Glutamatergic neuron (in vitro differentiated cells): ENCODE data around the gene COL6A3. TPM values are rescaled to one million over a fixed set of nuclear protein-coding genes. Genes with fewer than 3 reads are reported as not detected.

Source experiments
- DNase-seq: peaks from one replicate; pipeline ENCODE4 v3.0.0; 2022
- H3K27ac Mint-ChIP-seq: one replicate; pipeline ENCODE4 v1.8.0; 2020; ENCODE audit warnings: mild to moderate bottlenecking, mixed read lengths, inconsistent platforms; ENCODE audit not compliant: unreplicated experiment
- H3K27me3 Mint-ChIP-seq: one replicate; pipeline ENCODE4 v1.8.0; 2020; ENCODE audit warnings: mild to moderate bottlenecking, moderate library complexity, mixed read lengths, inconsistent platforms; ENCODE audit not compliant: unreplicated experiment
- H3K36me3 Mint-ChIP-seq: one replicate; pipeline ENCODE4 v1.8.0; 2020; ENCODE audit warnings: mild to moderate bottlenecking, mixed read lengths, inconsistent platforms; ENCODE audit not compliant: unreplicated experiment
- H3K4me1 Mint-ChIP-seq: one replicate; pipeline ENCODE4 v1.8.0; 2020; ENCODE audit warnings: mild to moderate bottlenecking, low read depth, mixed read lengths, inconsistent platforms; ENCODE audit not compliant: unreplicated experiment
- H3K4me3 Mint-ChIP-seq: one replicate; pipeline ENCODE4 v1.8.0; 2020; ENCODE audit warnings: mild to moderate bottlenecking, mixed read lengths, inconsistent platforms; ENCODE audit not compliant: unreplicated experiment
- H3K9me3 Mint-ChIP-seq: one replicate; pipeline ENCODE4 v1.8.0; 2020; ENCODE audit warnings: mild to moderate bottlenecking, moderate library complexity, mixed read lengths, inconsistent platforms; ENCODE audit not compliant: unreplicated experiment
- total RNA-seq: library from RNA; stranded (reverse); fragmentation: NEBNext Ultra II Directional; extraction: Animal tissue kit (Norgen Biotek cat#: 25700); gene quantifications from one replicate; pipeline ENCODE4 v1.2.1, GENCODE V29; 2021; ENCODE audit not compliant: unreplicated experiment
- TF ChIP-seq, protein P1 (sequence below): fragments of 200-600 bp; sonication (generic); IDR thresholded peaks from one replicate; pipeline ENCODE4 v1.5.0; 2021; ENCODE audit not compliant: partially characterized antibody, unreplicated experiment

The COL6A3 gene
- total RNA-seq, 1 donor from 2014 or later = 0.07 TPM

DNA sequence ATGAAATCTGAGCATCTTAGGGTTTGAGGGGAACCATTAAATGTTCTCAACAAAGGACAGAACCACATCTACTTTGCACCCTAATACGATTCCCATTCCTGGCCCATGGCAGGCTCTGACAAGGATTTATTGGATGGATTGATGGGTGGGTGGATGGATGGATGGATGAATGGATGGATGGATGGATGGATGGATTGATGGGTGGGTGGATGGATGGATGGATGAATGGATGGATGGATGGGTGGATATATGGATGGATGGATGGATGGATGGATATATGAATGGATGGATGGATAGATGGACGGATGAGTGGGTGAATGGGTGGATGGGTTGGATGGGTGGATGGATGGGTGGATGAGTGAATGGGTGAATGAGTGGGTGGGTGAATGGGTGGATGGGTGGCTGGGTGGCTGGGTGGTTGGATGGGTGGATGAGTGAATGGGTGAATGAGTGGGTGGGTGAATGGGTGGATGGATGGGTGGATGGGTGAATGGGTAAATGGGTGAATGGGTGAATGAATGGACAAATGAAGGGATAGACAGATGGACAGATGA lies 43.5 kb upstream of the COL6A3 start:
- no peaks in the 10 kb centered on the region for H3K36me3 Mint-ChIP-seq
- no peak for DNase-seq
- H3K9me3 Mint-ChIP-seq = peaks cover 7% of the 10 kb centered on the region
- no peak overlapping the region for H3K27ac Mint-ChIP-seq
- peaks cover 9% of the 10 kb centered on the region for H3K27me3 Mint-ChIP-seq
- H3K4me3 Mint-ChIP-seq = no peak overlapping the region
- TF ChIP-seq, protein P1, sequence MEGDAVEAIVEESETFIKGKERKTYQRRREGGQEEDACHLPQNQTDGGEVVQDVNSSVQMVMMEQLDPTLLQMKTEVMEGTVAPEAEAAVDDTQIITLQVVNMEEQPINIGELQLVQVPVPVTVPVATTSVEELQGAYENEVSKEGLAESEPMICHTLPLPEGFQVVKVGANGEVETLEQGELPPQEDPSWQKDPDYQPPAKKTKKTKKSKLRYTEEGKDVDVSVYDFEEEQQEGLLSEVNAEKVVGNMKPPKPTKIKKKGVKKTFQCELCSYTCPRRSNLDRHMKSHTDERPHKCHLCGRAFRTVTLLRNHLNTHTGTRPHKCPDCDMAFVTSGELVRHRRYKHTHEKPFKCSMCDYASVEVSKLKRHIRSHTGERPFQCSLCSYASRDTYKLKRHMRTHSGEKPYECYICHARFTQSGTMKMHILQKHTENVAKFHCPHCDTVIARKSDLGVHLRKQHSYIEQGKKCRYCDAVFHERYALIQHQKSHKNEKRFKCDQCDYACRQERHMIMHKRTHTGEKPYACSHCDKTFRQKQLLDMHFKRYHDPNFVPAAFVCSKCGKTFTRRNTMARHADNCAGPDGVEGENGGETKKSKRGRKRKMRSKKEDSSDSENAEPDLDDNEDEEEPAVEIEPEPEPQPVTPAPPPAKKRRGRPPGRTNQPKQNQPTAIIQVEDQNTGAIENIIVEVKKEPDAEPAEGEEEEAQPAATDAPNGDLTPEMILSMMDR = no peak
- H3K4me1 Mint-ChIP-seq = no peaks in the 10 kb centered on the region

DNA sequence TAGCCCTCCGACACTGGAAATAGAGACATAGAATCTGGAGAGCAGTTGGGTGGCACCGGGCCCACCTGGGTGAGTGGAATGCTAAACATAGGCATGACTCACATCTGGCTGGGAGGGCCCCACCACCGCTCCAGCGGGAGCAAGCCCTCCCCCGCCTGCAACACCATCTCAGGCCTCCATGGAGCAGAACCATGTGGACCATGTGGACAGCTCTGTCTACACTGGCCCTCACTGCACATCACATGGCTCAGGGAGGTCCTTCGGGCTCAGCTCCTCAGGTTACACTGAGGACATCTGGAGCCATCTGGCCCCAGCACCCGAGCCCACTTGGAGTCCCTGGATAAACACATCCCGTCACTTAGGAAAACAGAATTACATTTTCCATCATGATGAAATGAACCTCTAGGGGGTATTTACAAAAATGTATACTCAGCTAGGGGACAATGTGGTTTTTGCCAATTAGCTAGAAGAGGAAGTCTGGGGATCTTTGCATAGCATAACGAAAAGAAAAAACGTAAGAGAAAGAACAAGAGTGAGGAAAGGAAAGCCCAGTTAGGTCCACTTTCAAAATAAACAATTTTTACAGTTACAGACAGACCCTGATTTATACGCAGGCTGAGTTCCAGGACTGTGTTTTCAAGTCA lies 42.4 kb upstream of the COL6A3 start:
- TF ChIP-seq, protein P1 = no peak
- peaks cover 9% of the 10 kb centered on the region for H3K27me3 Mint-ChIP-seq
- peaks cover 7% of the 10 kb centered on the region for H3K9me3 Mint-ChIP-seq
- DNase-seq = no peak
- no peaks in the 10 kb centered on the region for H3K4me1 Mint-ChIP-seq
- H3K36me3 Mint-ChIP-seq = no peaks in the 10 kb centered on the region
- peak overlapping the region; percentile 10 for H3K27ac Mint-ChIP-seq
- no peak overlapping the region for H3K4me3 Mint-ChIP-seq

GRCh38 chr2:237455764-237456163 lies 41.8 kb upstream of the COL6A3 start:
- H3K9me3 Mint-ChIP-seq = peaks cover 7% of the 10 kb centered on the region
- H3K4me1 Mint-ChIP-seq = no peaks in the 10 kb centered on the region
- TF ChIP-seq, protein P1 = no peak
- H3K27ac Mint-ChIP-seq = no peak overlapping the region
- no peaks in the 10 kb centered on the region for H3K36me3 Mint-ChIP-seq
- no peak for DNase-seq
- H3K27me3 Mint-ChIP-seq = peaks cover 9% of the 10 kb centered on the region
- H3K4me3 Mint-ChIP-seq = no peak overlapping the region

DNA sequence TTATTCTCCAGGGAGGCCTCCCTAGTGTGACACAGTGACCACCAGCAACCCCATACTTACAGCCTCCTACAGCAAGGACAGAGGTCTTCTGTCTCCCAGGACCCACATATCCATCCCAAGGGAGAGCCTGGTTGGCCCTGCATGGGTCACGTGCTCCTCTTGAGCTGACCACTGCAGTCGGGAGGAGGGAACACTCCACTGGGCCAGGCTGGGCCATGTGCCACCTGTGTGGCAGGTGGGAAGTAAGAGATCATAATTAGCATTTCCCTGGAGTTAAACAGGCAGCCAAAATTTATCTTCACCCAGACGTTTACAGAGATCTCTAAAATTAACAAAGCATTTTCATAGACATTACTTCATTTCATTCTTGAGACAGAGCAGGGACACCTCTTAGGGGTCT lies 39.7 kb upstream of the COL6A3 start:
- TF ChIP-seq, protein P1 = no peak
- H3K36me3 Mint-ChIP-seq = no peaks in the 10 kb centered on the region
- DNase-seq = no peak
- H3K27me3 Mint-ChIP-seq = peaks cover 10% of the 10 kb centered on the region
- no peak overlapping the region for H3K27ac Mint-ChIP-seq
- no peak overlapping the region for H3K4me3 Mint-ChIP-seq
- peaks cover 3% of the 10 kb centered on the region for H3K9me3 Mint-ChIP-seq
- no peaks in the 10 kb centered on the region for H3K4me1 Mint-ChIP-seq

- H3K36me3 Mint-ChIP-seq = no peaks in the 10 kb centered on the region
- H3K27ac Mint-ChIP-seq = no peak overlapping the region
- DNase-seq = no peak
- peaks cover 2% of the 10 kb centered on the region for H3K9me3 Mint-ChIP-seq
- TF ChIP-seq, protein P1 = no peak
- H3K4me3 Mint-ChIP-seq = no peak overlapping the region
- peaks cover 10% of the 10 kb centered on the region for H3K27me3 Mint-ChIP-seq
- H3K4me1 Mint-ChIP-seq = no peaks in the 10 kb centered on the region
These were observed 38.9 kb upstream of the COL6A3 start for GRCh38 chr2:237452861-237453260.
